A673 (cell line): ENCODE results near the gene SKI. TPM values are rescaled to one million over a fixed set of nuclear protein-coding genes. Genes with fewer than 3 reads are reported as not detected.

Source experiments
- BruUV-seq: library from RNA; stranded (reverse); fragments of 400-500 nt; replicated peaks from 2 replicates; lab custom pipeline; 2021; lab: Mats Ljungman, UMichigan
- CTCF ChIA-PET: fragments of 300-600 bp; sonication (Branson Sonifier 250); formaldehyde crosslinking; loops from one replicate; lab custom pipeline; 2022; ENCODE audit warnings: antibody characterized with exemption; lab: Charles Lee
- POLR2A ChIA-PET: fragments of 300-600 bp; sonication (Branson Sonifier 250); formaldehyde crosslinking; loops from one replicate; lab custom pipeline; 2022; ENCODE audit warnings: antibody characterized with exemption; ENCODE audit not compliant: low non-redundant PET; lab: Charles Lee
- DNase-seq: peaks from one replicate; pipeline ENCODE4 v3.0.0-alpha.2; 2015; ENCODE audit warnings: low spot score
- H3K27ac ChIP-seq: fragments of 200-600 bp; sonication (generic); 2 replicates; pipeline ENCODE4 v1.5.1; 2016; ENCODE audit warnings: mixed run types, low read depth, mild to moderate bottlenecking, mixed read lengths, antibody characterized with exemption, low read length; ENCODE audit not compliant: poor library complexity, severe bottlenecking
- H3K27me3 ChIP-seq: fragments of 200-600 bp; sonication (generic); replicated peaks from 2 replicates; pipeline ENCODE4 v1.6.1; 2017; ENCODE audit warnings: mixed run types, low read depth, mild to moderate bottlenecking, mixed read lengths, antibody characterized with exemption, low read length; ENCODE audit not compliant: insufficient read depth, poor library complexity
- H3K36me3 ChIP-seq: fragments of 200-600 bp; sonication (generic); 2 replicates; pipeline ENCODE4 v1.6.1; 2016; ENCODE audit warnings: mixed run types, mild to moderate bottlenecking, mixed read lengths, antibody characterized with exemption, low read length; ENCODE audit not compliant: insufficient read depth, poor library complexity, severe bottlenecking
- H3K4me1 ChIP-seq: fragments of 200-600 bp; sonication (generic); 2 replicates; pipeline ENCODE4 v1.6.1; 2017; ENCODE audit warnings: mixed run types, mild to moderate bottlenecking, mixed read lengths, antibody characterized with exemption, low read length; ENCODE audit not compliant: insufficient read depth, poor library complexity, severe bottlenecking
- H3K4me3 ChIP-seq: fragments of 200-600 bp; sonication (generic); 2 replicates; pipeline ENCODE4 v1.5.1; 2016; ENCODE audit warnings: low read depth, mixed run types, mild to moderate bottlenecking, mixed read lengths, low read length; ENCODE audit not compliant: poor library complexity, severe bottlenecking
- H3K9me3 ChIP-seq: fragments of 200-600 bp; sonication (generic); 2 replicates; pipeline ENCODE4 v1.6.1; 2016; ENCODE audit warnings: mixed run types, low read depth, mild to moderate bottlenecking, mixed read lengths, antibody characterized with exemption, low read length; ENCODE audit not compliant: poor library complexity, severe bottlenecking
- CTCF ChIP-seq: fragments of 300-800, 200-600 bp; sonication (generic); conservative IDR thresholded peaks from 2 replicates; pipeline ENCODE4 v1.5.1; 2017; ENCODE audit warnings: low read depth, mild to moderate bottlenecking, antibody characterized with exemption, low read length, moderate library complexity, mixed read lengths
- EZH2 ChIP-seq: fragments of 200-600 bp; sonication (generic); IDR thresholded peaks from 2 replicates; pipeline ENCODE4 v1.6.1; 2017; ENCODE audit warnings: borderline replicate concordance, low read depth, mild to moderate bottlenecking, mixed read lengths, antibody characterized with exemption, low read length; ENCODE audit not compliant: poor library complexity, severe bottlenecking
- intact Hi-C: fragments of 100-400 bp; cut with micrococcal nuclease; formaldehyde crosslinking; loops from one replicate; pipeline ENCODE4 v1.10.0; 2022; ENCODE audit not compliant: unreplicated experiment
- total RNA-seq: library from RNA; stranded (reverse); gene quantifications from 2 replicates; pipeline ENCODE4 v1.2.3, GENCODE V29; 2021

The SKI gene
- total RNA-seq, 1 experiment from 2014 or later: 88.1 TPM

GRCh38 chr1:2196901-2197638 is 31.0 kb upstream of the SKI start:
- ChIA-PET POLR2A (interaction anchor here (0.6 kb wide), 2 partner anchors 98 to 117 kb away, joined by 4 to 10 read pairs; no protein-coding TSS in a partner anchor), CTCF (interaction anchor here (0.7 kb wide), 1 partner anchor 80 kb away, joined by 5 read pairs; no protein-coding TSS in a partner anchor)
- TF ChIP-seq CTCF (no peak), EZH2 (no peak)
- peak overlapping the region; percentile 37 for H3K27ac ChIP-seq
- no peaks in the 10 kb centered on the region for H3K9me3 ChIP-seq
- H3K27me3 ChIP-seq: no peaks in the 10 kb centered on the region
- H3K4me3 ChIP-seq: no peak overlapping the region
- H3K4me1 ChIP-seq: peaks cover 28% of the 10 kb centered on the region
- DNase-seq: no peak
- no TSS peak for BruUV-seq
- H3K36me3 ChIP-seq: no peaks in the 10 kb centered on the region
- intact Hi-C loops: loop anchor here (5.0 to 10.0 kb wide), 2 partner anchors 118 to 350 kb away; no protein-coding TSS in a partner anchor

GRCh38 chr1:2197707-2198165 is 30.4 kb upstream of the SKI start:
- no peak for TF ChIP-seq CTCF
- TF ChIP-seq EZH2: no peak
- ChIA-PET CTCF (no interaction called here), POLR2A (interaction anchor here (0.6 kb wide), 1 partner anchor 97 kb away, joined by 4 read pairs; no protein-coding TSS in a partner anchor)
- H3K27ac ChIP-seq: peak overlapping the region; percentile 37
- intact Hi-C loops: loop anchor here (5.0 to 10.0 kb wide), 2 partner anchors 117 to 350 kb away; no protein-coding TSS in a partner anchor
- H3K27me3 ChIP-seq: no peaks in the 10 kb centered on the region
- no peaks in the 10 kb centered on the region for H3K36me3 ChIP-seq
- BruUV-seq: no TSS peak
- H3K9me3 ChIP-seq: no peaks in the 10 kb centered on the region
- peaks cover 24% of the 10 kb centered on the region for H3K4me1 ChIP-seq
- no peak for DNase-seq
- H3K4me3 ChIP-seq: no peak overlapping the region

GRCh38 chr1:2198571-2198970 is 29.5 kb upstream of the SKI start:
- intact Hi-C loops: loop anchor here (5.0 to 10.0 kb wide), 2 partner anchors 116 to 349 kb away; no protein-coding TSS in a partner anchor
- ChIA-PET CTCF (interaction anchor here (0.9 to 1.9 kb wide), 3 partner anchors 14 to 183 kb away, joined by 3 to 29 read pairs (median 3); no protein-coding TSS in a partner anchor), POLR2A (no interaction called here)
- no peak for DNase-seq
- Histone ChIP-seq H3K27me3 (no peaks in the 10 kb centered on the region), H3K9me3 (no peaks in the 10 kb centered on the region), H3K4me1 (peaks cover 16% of the 10 kb centered on the region), H3K4me3 (no peak overlapping the region), H3K27ac (peak overlapping the region; percentile 74), H3K36me3 (no peaks in the 10 kb centered on the region)
- no TSS peak for BruUV-seq
- TF ChIP-seq CTCF: no peak
- no peak for TF ChIP-seq EZH2
